K562 (cell line): ENCODE data around the gene DMWD. TPM values are rescaled to one million over a fixed set of nuclear protein-coding genes. Genes with fewer than 3 reads are reported as not detected.

Experiments
- CREBBP ChIP-seq: IDR thresholded peaks from one replicate; pipeline ENCODE4 v1.6.1; 2012; ENCODE audit warnings: low read depth, mild to moderate bottlenecking, control low read depth, inconsistent platforms, low read length
- E2F6 ChIP-seq, 2 experiments: IDR thresholded peaks; 2 replicates each; pipeline ENCODE4 v1.6.1; 2011; ENCODE audit warnings: borderline replicate concordance in 1 of 2, control low read depth in 1 of 2, low read depth in 1 of 2, low read length in 1 of 2, mild to moderate bottlenecking in 1 of 2, mixed read lengths in 1 of 2, moderate library complexity in 1 of 2; ENCODE audit not compliant: insufficient read depth in 1 of 2, insufficient read length in 1 of 2, poor library complexity in 1 of 2, severe bottlenecking in 1 of 2; ENCODE audit errors: extremely low read depth in 1 of 2
- GTF2A2 ChIP-seq: IDR thresholded peaks from 2 replicates; pipeline ENCODE4 v1.6.1; 2016; ENCODE audit warnings: mild to moderate bottlenecking, missing genetic modification characterization, missing compliant biosample characterization
- IRF2 ChIP-seq: sonication (generic); formaldehyde crosslinking; IDR thresholded peaks from 2 replicates; pipeline ENCODE4 v1.8.1; 2022; ENCODE audit warnings: mild to moderate bottlenecking, missing genetic modification reagents
- MAFF ChIP-seq: IDR thresholded peaks from 2 replicates; pipeline ENCODE4 v1.6.1; 2012; ENCODE audit warnings: low read length, improper control_type of control experiment
- MAZ ChIP-seq, 2 experiments: fragments of 450-650 bp in 1 of 2; sonication (generic) in 1 of 2; formaldehyde crosslinking; IDR thresholded peaks in 1 of 2; conservative IDR thresholded peaks in 1 of 2; 2 replicates each; pipeline versions ENCODE4 v1.4.0 to v1.5.0; 2020; ENCODE audit warnings: mild to moderate bottlenecking in 1 of 2, missing genetic modification reagents in 1 of 2
- NR3C1 ChIP-seq: sonication (generic); formaldehyde crosslinking; IDR thresholded peaks from 2 replicates; pipeline ENCODE4 v1.8.1; 2022; ENCODE audit warnings: missing genetic modification reagents
- POLR2H ChIP-seq: IDR thresholded peaks from 2 replicates; pipeline ENCODE4 v1.6.1; 2016; ENCODE audit warnings: missing genetic modification characterization, low read depth, mild to moderate bottlenecking, control low read depth, missing compliant biosample characterization, moderate library complexity
- POLR3G ChIP-seq: IDR thresholded peaks from 2 replicates; pipeline ENCODE4 v1.6.1; 2011; ENCODE audit not compliant: insufficient read length, insufficient replicate concordance; ENCODE audit errors: extremely low read depth
- PTBP1 ChIP-seq: fragments of 200-400 bp; formaldehyde crosslinking; IDR thresholded peaks from 2 replicates; pipeline ENCODE4 v1.6.1; 2017; ENCODE audit warnings: low read depth, low read length
- SNIP1 ChIP-seq: fragments of 450-650 bp; IDR thresholded peaks from 2 replicates; pipeline ENCODE4 v1.7.1; 2017; ENCODE audit warnings: low read depth, mild to moderate bottlenecking
- XRCC4 ChIP-seq: IDR thresholded peaks from one replicate; pipeline ENCODE4 v1.6.1; 2011; ENCODE audit not compliant: insufficient read depth, insufficient read length; ENCODE audit errors: extremely low read depth
- ZNF121 ChIP-seq: sonication (generic); formaldehyde crosslinking; conservative IDR thresholded peaks from 2 replicates; pipeline ENCODE4 v1.8.0; 2022; ENCODE audit warnings: missing genetic modification reagents
- ZNF764 ChIP-seq: fragments of 250-450 bp; sonication (Bioruptor Pico); IDR thresholded peaks from 2 replicates; pipeline ENCODE4 v1.4.0; 2020; ENCODE audit warnings: low read depth, mild to moderate bottlenecking, moderate library complexity
- polyA plus RNA-seq, 8 experiments: library from polyadenylated mRNA; depleted of rRNA in 4 of 8; stranded (reverse) in 5 of 8; unstranded in 3 of 8; fragments of >200 nt; fragmentation: Nextera tagmentation in 2 of 8; fragmentation: Illumina TruSeq in 1 of 8; extraction: Ambion mirVana in 2 of 8; extraction: Trizol in 1 of 8; gene quantifications; 2 replicates each; pipeline versions ENCODE4 v1.2.1 to v1.2.3, GENCODE V29; 2011 to 2014; ENCODE audit warnings: inconsistent platforms in 1 of 8, missing spikeins in 1 of 8
- total RNA-seq, 7 experiments: library from RNA; depleted of rRNA in 6 of 7; stranded (reverse); fragments of >200 nt in 6 of 7; fragmentation: Illumina TruSeq in 2 of 7; extraction: Trizol in 2 of 7; gene quantifications; 2 replicates each; pipeline versions ENCODE4 v1.2.1 to v1.2.3, GENCODE V29; 2011 to 2021; ENCODE audit warnings: low replicate concordance in 1 of 7
- TF ChIP-seq, protein P1 (sequence below): fragments of 200-600 bp; sonication (generic); IDR thresholded peaks from one replicate; pipeline ENCODE4 v1.6.1; 2012; ENCODE audit warnings: mild to moderate bottlenecking, low read depth, low read length, inconsistent platforms

DMWD gene
- total and polyA plus RNA-seq, 9 of the 15 experiments (the other 6 are each of a cell fraction or from before 2014, with no cell fraction given): 4.7 to 54.6 (median 19.0) TPM

DNA sequence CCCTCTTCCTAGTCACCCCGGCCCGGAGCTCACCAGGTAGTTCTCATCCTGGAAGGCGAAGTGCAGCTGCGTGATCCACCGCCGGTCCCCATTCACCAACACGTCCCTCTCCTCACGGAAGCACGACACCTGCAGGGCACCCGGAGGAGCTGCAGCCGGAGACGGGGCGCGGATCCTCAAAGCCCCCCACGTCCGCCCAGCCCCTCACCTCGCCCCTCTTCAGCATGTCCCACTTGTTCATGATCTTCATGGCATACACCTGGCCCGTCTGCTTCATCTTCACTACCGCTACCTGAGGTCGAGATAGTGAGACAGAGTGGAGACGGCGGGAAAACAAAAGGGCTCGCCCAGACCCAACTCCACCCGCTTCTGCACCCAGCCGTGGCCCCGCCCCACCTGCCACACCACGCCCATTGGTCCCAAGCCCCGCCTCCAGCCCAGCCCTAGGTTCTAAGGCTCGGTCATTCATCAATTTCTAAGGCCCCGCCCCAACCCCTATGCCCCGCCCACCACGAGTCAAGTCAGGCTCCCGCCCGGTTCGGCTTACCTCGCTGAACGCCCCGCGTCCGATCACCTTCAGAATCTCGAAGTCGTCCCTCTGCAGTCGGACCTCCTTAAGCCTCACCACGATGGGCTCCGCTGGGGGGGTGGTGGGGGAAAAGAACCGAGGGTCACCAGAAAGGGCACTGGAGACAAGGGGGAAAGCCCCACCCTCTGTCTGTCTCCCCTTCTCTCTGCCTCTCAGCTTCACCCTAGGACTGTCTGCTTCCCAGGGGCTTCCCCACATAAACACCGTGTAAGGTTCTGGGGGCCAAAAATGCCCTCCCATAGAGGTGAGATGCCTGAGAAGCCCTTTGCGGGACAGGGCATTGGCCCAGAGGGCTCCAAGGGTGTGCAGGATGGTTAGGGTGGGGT is 13.2 kb downstream of the DMWD start (continued):
- TF ChIP-seq, protein P1, sequence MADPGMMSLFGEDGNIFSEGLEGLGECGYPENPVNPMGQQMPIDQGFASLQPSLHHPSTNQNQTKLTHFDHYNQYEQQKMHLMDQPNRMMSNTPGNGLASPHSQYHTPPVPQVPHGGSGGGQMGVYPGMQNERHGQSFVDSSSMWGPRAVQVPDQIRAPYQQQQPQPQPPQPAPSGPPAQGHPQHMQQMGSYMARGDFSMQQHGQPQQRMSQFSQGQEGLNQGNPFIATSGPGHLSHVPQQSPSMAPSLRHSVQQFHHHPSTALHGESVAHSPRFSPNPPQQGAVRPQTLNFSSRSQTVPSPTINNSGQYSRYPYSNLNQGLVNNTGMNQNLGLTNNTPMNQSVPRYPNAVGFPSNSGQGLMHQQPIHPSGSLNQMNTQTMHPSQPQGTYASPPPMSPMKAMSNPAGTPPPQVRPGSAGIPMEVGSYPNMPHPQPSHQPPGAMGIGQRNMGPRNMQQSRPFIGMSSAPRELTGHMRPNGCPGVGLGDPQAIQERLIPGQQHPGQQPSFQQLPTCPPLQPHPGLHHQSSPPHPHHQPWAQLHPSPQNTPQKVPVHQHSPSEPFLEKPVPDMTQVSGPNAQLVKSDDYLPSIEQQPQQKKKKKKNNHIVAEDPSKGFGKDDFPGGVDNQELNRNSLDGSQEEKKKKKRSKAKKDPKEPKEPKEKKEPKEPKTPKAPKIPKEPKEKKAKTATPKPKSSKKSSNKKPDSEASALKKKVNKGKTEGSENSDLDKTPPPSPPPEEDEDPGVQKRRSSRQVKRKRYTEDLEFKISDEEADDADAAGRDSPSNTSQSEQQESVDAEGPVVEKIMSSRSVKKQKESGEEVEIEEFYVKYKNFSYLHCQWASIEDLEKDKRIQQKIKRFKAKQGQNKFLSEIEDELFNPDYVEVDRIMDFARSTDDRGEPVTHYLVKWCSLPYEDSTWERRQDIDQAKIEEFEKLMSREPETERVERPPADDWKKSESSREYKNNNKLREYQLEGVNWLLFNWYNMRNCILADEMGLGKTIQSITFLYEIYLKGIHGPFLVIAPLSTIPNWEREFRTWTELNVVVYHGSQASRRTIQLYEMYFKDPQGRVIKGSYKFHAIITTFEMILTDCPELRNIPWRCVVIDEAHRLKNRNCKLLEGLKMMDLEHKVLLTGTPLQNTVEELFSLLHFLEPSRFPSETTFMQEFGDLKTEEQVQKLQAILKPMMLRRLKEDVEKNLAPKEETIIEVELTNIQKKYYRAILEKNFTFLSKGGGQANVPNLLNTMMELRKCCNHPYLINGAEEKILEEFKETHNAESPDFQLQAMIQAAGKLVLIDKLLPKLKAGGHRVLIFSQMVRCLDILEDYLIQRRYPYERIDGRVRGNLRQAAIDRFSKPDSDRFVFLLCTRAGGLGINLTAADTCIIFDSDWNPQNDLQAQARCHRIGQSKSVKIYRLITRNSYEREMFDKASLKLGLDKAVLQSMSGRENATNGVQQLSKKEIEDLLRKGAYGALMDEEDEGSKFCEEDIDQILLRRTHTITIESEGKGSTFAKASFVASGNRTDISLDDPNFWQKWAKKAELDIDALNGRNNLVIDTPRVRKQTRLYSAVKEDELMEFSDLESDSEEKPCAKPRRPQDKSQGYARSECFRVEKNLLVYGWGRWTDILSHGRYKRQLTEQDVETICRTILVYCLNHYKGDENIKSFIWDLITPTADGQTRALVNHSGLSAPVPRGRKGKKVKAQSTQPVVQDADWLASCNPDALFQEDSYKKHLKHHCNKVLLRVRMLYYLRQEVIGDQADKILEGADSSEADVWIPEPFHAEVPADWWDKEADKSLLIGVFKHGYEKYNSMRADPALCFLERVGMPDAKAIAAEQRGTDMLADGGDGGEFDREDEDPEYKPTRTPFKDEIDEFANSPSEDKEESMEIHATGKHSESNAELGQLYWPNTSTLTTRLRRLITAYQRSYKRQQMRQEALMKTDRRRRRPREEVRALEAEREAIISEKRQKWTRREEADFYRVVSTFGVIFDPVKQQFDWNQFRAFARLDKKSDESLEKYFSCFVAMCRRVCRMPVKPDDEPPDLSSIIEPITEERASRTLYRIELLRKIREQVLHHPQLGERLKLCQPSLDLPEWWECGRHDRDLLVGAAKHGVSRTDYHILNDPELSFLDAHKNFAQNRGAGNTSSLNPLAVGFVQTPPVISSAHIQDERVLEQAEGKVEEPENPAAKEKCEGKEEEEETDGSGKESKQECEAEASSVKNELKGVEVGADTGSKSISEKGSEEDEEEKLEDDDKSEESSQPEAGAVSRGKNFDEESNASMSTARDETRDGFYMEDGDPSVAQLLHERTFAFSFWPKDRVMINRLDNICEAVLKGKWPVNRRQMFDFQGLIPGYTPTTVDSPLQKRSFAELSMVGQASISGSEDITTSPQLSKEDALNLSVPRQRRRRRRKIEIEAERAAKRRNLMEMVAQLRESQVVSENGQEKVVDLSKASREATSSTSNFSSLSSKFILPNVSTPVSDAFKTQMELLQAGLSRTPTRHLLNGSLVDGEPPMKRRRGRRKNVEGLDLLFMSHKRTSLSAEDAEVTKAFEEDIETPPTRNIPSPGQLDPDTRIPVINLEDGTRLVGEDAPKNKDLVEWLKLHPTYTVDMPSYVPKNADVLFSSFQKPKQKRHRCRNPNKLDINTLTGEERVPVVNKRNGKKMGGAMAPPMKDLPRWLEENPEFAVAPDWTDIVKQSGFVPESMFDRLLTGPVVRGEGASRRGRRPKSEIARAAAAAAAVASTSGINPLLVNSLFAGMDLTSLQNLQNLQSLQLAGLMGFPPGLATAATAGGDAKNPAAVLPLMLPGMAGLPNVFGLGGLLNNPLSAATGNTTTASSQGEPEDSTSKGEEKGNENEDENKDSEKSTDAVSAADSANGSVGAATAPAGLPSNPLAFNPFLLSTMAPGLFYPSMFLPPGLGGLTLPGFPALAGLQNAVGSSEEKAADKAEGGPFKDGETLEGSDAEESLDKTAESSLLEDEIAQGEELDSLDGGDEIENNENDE: no peak
- TF ChIP-seq MAZ (CRISPR knock-in tag; conservative IDR thresholded peaks at IDR 0.05 in 1 of 2, IDR thresholded peaks at IDR 0.05 in 1 of 2) (peak; percentile 41 to 67), NR3C1 (CRISPR knock-in tag) (no peak), GTF2A2 (tag) (no peak), MAFF (no peak), IRF2 (CRISPR knock-in tag) (no peak), PTBP1 (0 out of 2 replicates have a peak, but pooled peaks have one; percentile 30), E2F6 (IDR thresholded peaks at IDR 0.05; ENCODE audit: borderline replicate concordance in 1 of 2, extremely low read depth in 1 of 2, insufficient read depth in 1 of 2, insufficient read length in 1 of 2, low read depth in 1 of 2, low read length in 1 of 2, poor library complexity in 1 of 2, severe bottlenecking in 1 of 2) (peak; percentile 19 to 69), SNIP1 (no peak), POLR3G (no peak), ZNF764 (no peak), POLR2H (tag) (no peak), CREBBP (no peak), XRCC4 (no peak), ZNF121 (CRISPR knock-in tag) (no peak)
